Measurements from ENCODE around the gene ADH1A. TPM values are rescaled to one million over a fixed set of nuclear protein-coding genes. Genes with fewer than 3 reads are reported as not detected.

The ADH1A gene
- total RNA-seq, 4 donors from 2014 or later = 0.54 to 1.4 TPM; not detected in 2

GRCh38 chr4:99293357-99293756, 2.6 kb upstream of the ADH1A start:
- peaks cover 0 to 4% (median 0%) of the 10 kb centered on the region in 3 donors for H3K9me3 ChIP-seq
- WGBS, 2 donors (ENCODE audit: low coverage in 1 of 2) = 69 to 80% methylated on average over 1 to 2 of the region's 5 CpGs
- no peak for ATAC-seq
- no peaks in the 10 kb centered on the region for H3K27me3 ChIP-seq
- H3K4me1 ChIP-seq = no peaks in the 10 kb centered on the region
- peaks cover 0 to 4% of the 10 kb centered on the region in 2 donors for H3K36me3 ChIP-seq
- H3K27ac ChIP-seq = no peak overlapping the region
- no peak overlapping the region for H3K4me3 ChIP-seq
- no peak for TF ChIP-seq POLR2AphosphoS5 (IDR thresholded peaks at IDR 0.05)
- TF ChIP-seq CTCF (IDR thresholded peaks at IDR 0.05) = no peak
- no peak for TF ChIP-seq POLR2A (IDR thresholded peaks at IDR 0.05)
- TF ChIP-seq EP300 (IDR thresholded peaks at IDR 0.05) = no peak

- Histone ChIP-seq H3K36me3 (no peaks in the 10 kb centered on the region), H3K27me3 (no peaks in the 10 kb centered on the region), H3K4me3 (no peak overlapping the region), H3K27ac (no peak overlapping the region), H3K9me3 (no peaks in the 10 kb centered on the region), H3K4me1 (peaks cover 0 to 6% (median 0%) of the 10 kb centered on the region in 3 donors)
- no peak for ATAC-seq
- no peak for TF ChIP-seq EP300 (IDR thresholded peaks at IDR 0.05)
- no peak for TF ChIP-seq CTCF (IDR thresholded peaks at IDR 0.05)
- no peak for TF ChIP-seq POLR2A (IDR thresholded peaks at IDR 0.05)
- TF ChIP-seq POLR2AphosphoS5 (IDR thresholded peaks at IDR 0.05) = no peak
These were observed 5.4 kb downstream of the ADH1A start for GRCh38 chr4:99285387-99285786.

- no peak overlapping the region for H3K4me3 ChIP-seq
- ATAC-seq = no peak
- no peaks in the 10 kb centered on the region for H3K9me3 ChIP-seq
- H3K27me3 ChIP-seq = no peaks in the 10 kb centered on the region
- H3K4me1 ChIP-seq = peaks cover 0 to 6% (median 0%) of the 10 kb centered on the region in 3 donors
- H3K27ac ChIP-seq = no peak overlapping the region
- H3K36me3 ChIP-seq = no peaks in the 10 kb centered on the region
- 85 to 100% methylated on average over 2 of the region's 2 CpGs for whole genome bisulfite sequencing, 2 donors (ENCODE audit: low coverage in 1 of 2)
- no peak for TF ChIP-seq EP300 (IDR thresholded peaks at IDR 0.05)
- TF ChIP-seq POLR2AphosphoS5 (IDR thresholded peaks at IDR 0.05) = no peak
- TF ChIP-seq CTCF (IDR thresholded peaks at IDR 0.05) = no peak
- no peak for TF ChIP-seq POLR2A (IDR thresholded peaks at IDR 0.05)
These were observed 8.1 kb downstream of the ADH1A start for GRCh38 chr4:99282731-99283130.

- no peak for ATAC-seq
- Histone ChIP-seq H3K4me1 (peaks cover 0 to 6% (median 0%) of the 10 kb centered on the region in 3 donors), H3K27ac (no peak overlapping the region), H3K27me3 (no peaks in the 10 kb centered on the region), H3K9me3 (no peaks in the 10 kb centered on the region), H3K4me3 (no peak overlapping the region), H3K36me3 (no peaks in the 10 kb centered on the region)
- TF ChIP-seq POLR2A (IDR thresholded peaks at IDR 0.05) (no peak), EP300 (IDR thresholded peaks at IDR 0.05) (no peak), CTCF (IDR thresholded peaks at IDR 0.05) (no peak), POLR2AphosphoS5 (IDR thresholded peaks at IDR 0.05) (no peak)
- WGBS, 2 donors (ENCODE audit: low coverage in 1 of 2) = 85 to 88% methylated on average over 5 of the region's 5 CpGs
These were observed 9.5 kb downstream of the ADH1A start for GRCh38 chr4:99281261-99281660.

- WGBS, 2 donors (ENCODE audit: low coverage in 1 of 2) = 63 to 66% methylated on average over 2 of the region's 2 CpGs
- ATAC-seq = no peak
- no peaks in the 10 kb centered on the region for H3K36me3 ChIP-seq
- H3K27ac ChIP-seq = no peak overlapping the region
- TF ChIP-seq EP300 (IDR thresholded peaks at IDR 0.05) (no peak), POLR2A (IDR thresholded peaks at IDR 0.05) (no peak), POLR2AphosphoS5 (IDR thresholded peaks at IDR 0.05) (no peak), CTCF (IDR thresholded peaks at IDR 0.05) (no peak)
- H3K4me3 ChIP-seq = no peak overlapping the region
- H3K9me3 ChIP-seq = no peaks in the 10 kb centered on the region
- H3K27me3 ChIP-seq = no peaks in the 10 kb centered on the region
- H3K4me1 ChIP-seq = no peaks in the 10 kb centered on the region
These were observed 14.4 kb downstream of the ADH1A start for GRCh38 chr4:99276417-99276816.
